HG03342 (cell line): ENCODE measurements around the gene NRSN1.

ENCODE experiments used
- ATAC-seq: cut with Tn5 transposase; IDR thresholded peaks from one replicate; pipeline ENCODE4 v1.9.1; 2021; ENCODE audit warnings: mild to moderate bottlenecking, moderate library complexity; ENCODE audit not compliant: unreplicated experiment

Gene NRSN1

GRCh38 chr6:24125980-24126379 lies at the start of gene NRSN1:
Gene NRSN1 (plus strand): TSS chr6:24126215. CDS start chr6:24134328, 8,113 bp downstream.
- ATAC-seq, result no peak

- ATAC-seq, result no peak
These were observed 47.8 kb upstream of the NRSN1 start for GRCh38 chr6:24078200-24078599.

GRCh38 chr6:24079076-24079475 lies 46.9 kb upstream of the NRSN1 start:
- ATAC-seq, result no peak

GRCh38 chr6:24080711-24081110 lies 45.3 kb upstream of the NRSN1 start:
- no peak for ATAC-seq

GRCh38 chr6:24089736-24090135 lies 36.3 kb upstream of the NRSN1 start:
- no peak for ATAC-seq

GRCh38 chr6:24092407-24092806 lies 33.6 kb upstream of the NRSN1 start:
- ATAC-seq, result no peak

GRCh38 chr6:24093381-24093780 lies 32.6 kb upstream of the NRSN1 start:
- ATAC-seq, result no peak

GRCh38 chr6:24099181-24099580 lies 26.8 kb upstream of the NRSN1 start:
- no peak for ATAC-seq

- ATAC-seq, result no peak
These were observed 25.8 kb upstream of the NRSN1 start for GRCh38 chr6:24100024-24100769.

- no peak for ATAC-seq
These were observed 25.3 kb upstream of the NRSN1 start for GRCh38 chr6:24100770-24101155.

- ATAC-seq, result no peak
These were observed 20.8 kb upstream of the NRSN1 start for GRCh38 chr6:24105191-24105590.

GRCh38 chr6:24106291-24106690 lies 19.7 kb upstream of the NRSN1 start:
- ATAC-seq, result no peak

- no peak for ATAC-seq
These were observed 18.7 kb upstream of the NRSN1 start for GRCh38 chr6:24107294-24107693.

- ATAC-seq, result no peak
These were observed 18.0 kb upstream of the NRSN1 start for GRCh38 chr6:24108056-24108455.

- ATAC-seq, result no peak
These were observed 15.6 kb upstream of the NRSN1 start for GRCh38 chr6:24110417-24110816.

- ATAC-seq, result no peak
These were observed 12.1 kb upstream of the NRSN1 start for GRCh38 chr6:24113891-24114290.

- no peak for ATAC-seq
These were observed 9.0 kb upstream of the NRSN1 start for GRCh38 chr6:24117021-24117420.

- no peak for ATAC-seq
These were observed 3.9 kb upstream of the NRSN1 start for GRCh38 chr6:24122139-24122538.

- ATAC-seq, result no peak
These were observed 674 bp downstream of the NRSN1 start for GRCh38 chr6:24126586-24127192.

GRCh38 chr6:24127316-24127715 lies 1.3 kb downstream of the NRSN1 start:
- ATAC-seq, result no peak

GRCh38 chr6:24131751-24132150 lies 5.7 kb downstream of the NRSN1 start:
- ATAC-seq, result no peak

- ATAC-seq, result no peak
These were observed 13.1 kb downstream of the NRSN1 start for GRCh38 chr6:24139080-24139479.

- ATAC-seq, result no peak
These were observed 13.6 kb downstream of the NRSN1 start for GRCh38 chr6:24139639-24140038.
